HepG2 (cell line): ENCODE results near the gene EFHD2. TPM values are rescaled to one million over a fixed set of nuclear protein-coding genes. Genes with fewer than 3 reads are reported as not detected.

ENCODE experiments used
- CBFB ChIP-seq: sonication (generic); formaldehyde crosslinking; IDR thresholded peaks from 2 replicates; pipeline ENCODE4 v1.4.0; 2020; ENCODE audit warnings: missing genetic modification reagents
- CREM ChIP-seq, 2 experiments: sonication (generic) in 1 of 2; formaldehyde crosslinking in 1 of 2; IDR thresholded peaks; 2 replicates each; pipeline versions ENCODE4 v1.4.0 to v1.6.1; 2016 to 2020; ENCODE audit warnings: antibody characterized with exemption in 1 of 2, mild to moderate bottlenecking in 1 of 2, missing genetic modification reagents in 1 of 2
- HNF4G ChIP-seq, 2 experiments: sonication (generic) in 1 of 2; formaldehyde crosslinking in 1 of 2; IDR thresholded peaks; 2 replicates each; pipeline versions ENCODE4 v1.4.0 to v1.6.1; 2011 to 2020; ENCODE audit warnings: borderline replicate concordance in 2 of 2, low read depth in 2 of 2, mild to moderate bottlenecking in 2 of 2, low read length in 1 of 2, missing genetic modification reagents in 1 of 2, moderate library complexity in 1 of 2
- ISX ChIP-seq: sonication (generic); formaldehyde crosslinking; conservative IDR thresholded peaks from 2 replicates; pipeline ENCODE4 v1.5.0; 2020; ENCODE audit warnings: missing genetic modification reagents
- MTA1 ChIP-seq: sonication (generic); formaldehyde crosslinking; IDR thresholded peaks from 2 replicates; pipeline ENCODE4 v1.4.0; 2020; ENCODE audit warnings: missing genetic modification reagents, mild to moderate bottlenecking, borderline replicate concordance
- NR2F1 ChIP-seq, 2 experiments: fragments of 450-650 bp in 1 of 2; formaldehyde crosslinking in 1 of 2; IDR thresholded peaks; 2 replicates each; pipeline versions ENCODE4 v1.5.0 to v1.6.1; 2016 to 2020; ENCODE audit warnings: mild to moderate bottlenecking in 1 of 2, missing compliant biosample characterization in 1 of 2, missing genetic modification reagents in 1 of 2, moderate library complexity in 1 of 2
- PCBP2 ChIP-seq: fragments of 200-400 bp; formaldehyde crosslinking; optimal IDR thresholded peaks from 2 replicates; pipeline ENCODE3; 2018; ENCODE audit warnings: low read length, low read depth; ENCODE audit not compliant: poor library complexity, severe bottlenecking
- PLSCR1 ChIP-seq: sonication (generic); formaldehyde crosslinking; IDR thresholded peaks from 2 replicates; pipeline ENCODE4 v1.5.0; 2020; ENCODE audit warnings: missing genetic modification reagents, mild to moderate bottlenecking, borderline replicate concordance
- SOX6 ChIP-seq, 2 experiments: fragments of 450-650 bp in 1 of 2; sonication (generic) in 1 of 2; formaldehyde crosslinking in 1 of 2; IDR thresholded peaks; 2 replicates each; pipeline versions ENCODE4 v1.4.0 to v1.6.1; 2017 to 2020; ENCODE audit warnings: antibody characterized with exemption in 1 of 2, mild to moderate bottlenecking in 1 of 2, missing genetic modification reagents in 1 of 2
- U2AF2 ChIP-seq: fragments of 200-400 bp; formaldehyde crosslinking; IDR thresholded peaks from 2 replicates; pipeline ENCODE4 v1.6.1; 2017; ENCODE audit warnings: low read depth, mild to moderate bottlenecking, low read length
- XBP1 ChIP-seq: sonication (generic); formaldehyde crosslinking; IDR thresholded peaks from 2 replicates; pipeline ENCODE4 v1.5.0; 2020; ENCODE audit warnings: missing genetic modification reagents
- XRCC5 ChIP-seq: fragments of 200-400 bp; formaldehyde crosslinking; optimal IDR thresholded peaks from 2 replicates; pipeline ENCODE3; 2017; ENCODE audit warnings: mild to moderate bottlenecking, low read length
- ZNF768 ChIP-seq: sonication (generic); formaldehyde crosslinking; IDR thresholded peaks from 2 replicates; pipeline ENCODE4 v1.4.0; 2020; ENCODE audit warnings: missing genetic modification reagents
- polyA plus RNA-seq, 8 experiments: library from polyadenylated mRNA; depleted of rRNA in 3 of 8; stranded (reverse) in 7 of 8; unstranded in 1 of 8; fragments of >200 nt; fragmentation: Illumina TruSeq in 4 of 8; extraction: Trizol in 4 of 8; gene quantifications; 2 replicates each; pipeline versions ENCODE4 v1.2.1 to v1.2.3, GENCODE V29; 2011 to 2016; ENCODE audit warnings: low read depth in 4 of 8, missing spikeins in 1 of 8, mixed read lengths in 1 of 8; ENCODE audit not compliant: insufficient read depth in 1 of 8
- total RNA-seq, 5 experiments: library from RNA; depleted of rRNA; stranded (reverse); fragments of >200 nt; fragmentation: Illumina TruSeq; extraction: Trizol; gene quantifications; 2 replicates each; pipeline ENCODE4 v1.2.3, GENCODE V29; 2016; ENCODE audit warnings: low read depth in 1 of 5
- TF ChIP-seq, protein P1 (sequence below): sonication (generic); formaldehyde crosslinking; IDR thresholded peaks from 2 replicates; pipeline ENCODE4 v1.4.0; 2020; ENCODE audit warnings: missing genetic modification reagents
- TF ChIP-seq, protein P2 (sequence below), 2 experiments: sonication (generic) in 1 of 2; formaldehyde crosslinking in 1 of 2; IDR thresholded peaks; 2 replicates each; pipeline versions ENCODE4 v1.4.0 to v1.6.1; 2018 to 2020; ENCODE audit warnings: missing genetic modification reagents in 2 of 2, borderline replicate concordance in 1 of 2, low read depth in 1 of 2, mild to moderate bottlenecking in 1 of 2, missing biosample characterization in 1 of 2

The EFHD2 gene
- total and polyA plus RNA-seq, 2 of the 13 experiments (the other 11 are each of a cell fraction or from before 2014, with no cell fraction given), result 9.4 to 12.7 TPM

- TF ChIP-seq, protein P1, sequence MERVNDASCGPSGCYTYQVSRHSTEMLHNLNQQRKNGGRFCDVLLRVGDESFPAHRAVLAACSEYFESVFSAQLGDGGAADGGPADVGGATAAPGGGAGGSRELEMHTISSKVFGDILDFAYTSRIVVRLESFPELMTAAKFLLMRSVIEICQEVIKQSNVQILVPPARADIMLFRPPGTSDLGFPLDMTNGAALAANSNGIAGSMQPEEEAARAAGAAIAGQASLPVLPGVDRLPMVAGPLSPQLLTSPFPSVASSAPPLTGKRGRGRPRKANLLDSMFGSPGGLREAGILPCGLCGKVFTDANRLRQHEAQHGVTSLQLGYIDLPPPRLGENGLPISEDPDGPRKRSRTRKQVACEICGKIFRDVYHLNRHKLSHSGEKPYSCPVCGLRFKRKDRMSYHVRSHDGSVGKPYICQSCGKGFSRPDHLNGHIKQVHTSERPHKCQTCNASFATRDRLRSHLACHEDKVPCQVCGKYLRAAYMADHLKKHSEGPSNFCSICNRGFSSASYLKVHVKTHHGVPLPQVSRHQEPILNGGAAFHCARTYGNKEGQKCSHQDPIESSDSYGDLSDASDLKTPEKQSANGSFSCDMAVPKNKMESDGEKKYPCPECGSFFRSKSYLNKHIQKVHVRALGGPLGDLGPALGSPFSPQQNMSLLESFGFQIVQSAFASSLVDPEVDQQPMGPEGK (CRISPR knock-in tag), result 0 out of 2 replicates have a peak, but pooled peaks have one; percentile 29
- TF ChIP-seq U2AF2 (no peak), CBFB (CRISPR knock-in tag) (peak; percentile 94), CREM (IDR thresholded peaks at IDR 0.05) (no peak), CREM (CRISPR knock-in tag; IDR thresholded peaks at IDR 0.05) (no peak), SOX6 (IDR thresholded peaks at IDR 0.05) (no peak), SOX6 (CRISPR knock-in tag; IDR thresholded peaks at IDR 0.05) (peak; percentile 45; the same call in 1 of the 2 replicates), XRCC5 (peak; percentile 39), MTA1 (no peak), NR2F1 (CRISPR knock-in tag; IDR thresholded peaks at IDR 0.05) (peak; percentile 70 to 76), PCBP2 (no peak), ISX (CRISPR knock-in tag) (no peak), ZNF768 (peak; percentile 30; the same call in 1 of the 2 replicates), XBP1 (no peak), HNF4G (IDR thresholded peaks at IDR 0.05; ENCODE audit: borderline replicate concordance, low read depth, low read length) (peak; percentile 32; the same call in 1 of the 2 replicates), HNF4G (CRISPR knock-in tag; IDR thresholded peaks at IDR 0.05; ENCODE audit: borderline replicate concordance, low read depth) (peak; percentile 56; the same call in 1 of the 2 replicates), PLSCR1 (CRISPR knock-in tag) (no peak)
- TF ChIP-seq, protein P2, sequence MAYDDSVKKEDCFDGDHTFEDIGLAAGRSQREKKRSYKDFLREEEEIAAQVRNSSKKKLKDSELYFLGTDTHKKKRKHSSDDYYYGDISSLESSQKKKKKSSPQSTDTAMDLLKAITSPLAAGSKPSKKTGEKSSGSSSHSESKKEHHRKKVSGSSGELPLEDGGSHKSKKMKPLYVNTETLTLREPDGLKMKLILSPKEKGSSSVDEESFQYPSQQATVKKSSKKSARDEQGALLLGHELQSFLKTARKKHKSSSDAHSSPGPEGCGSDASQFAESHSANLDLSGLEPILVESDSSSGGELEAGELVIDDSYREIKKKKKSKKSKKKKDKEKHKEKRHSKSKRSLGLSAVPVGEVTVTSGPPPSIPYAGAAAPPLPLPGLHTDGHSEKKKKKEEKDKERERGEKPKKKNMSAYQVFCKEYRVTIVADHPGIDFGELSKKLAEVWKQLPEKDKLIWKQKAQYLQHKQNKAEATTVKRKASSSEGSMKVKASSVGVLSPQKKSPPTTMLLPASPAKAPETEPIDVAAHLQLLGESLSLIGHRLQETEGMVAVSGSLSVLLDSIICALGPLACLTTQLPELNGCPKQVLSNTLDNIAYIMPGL (CRISPR knock-in tag; IDR thresholded peaks at IDR 0.05; ENCODE audit: borderline replicate concordance in 1 of 2, low read depth in 1 of 2), result peak in 1 of 2 experiments; percentile 40; a peak in 1 of 4 replicates
Observed at GRCh38 chr1:15420853-15421465, 11.3 kb downstream of the EFHD2 start (continued).
